ENCODE results near the gene TEC. TPM values are rescaled to one million over a fixed set of nuclear protein-coding genes. Genes with fewer than 3 reads are reported as not detected.

The TEC gene
- total and polyA plus RNA-seq, 9 of the 15 experiments (the other 6 are each of a cell fraction or from before 2014, with no cell fraction given) = 5.3 to 14.7 (median 8.8) TPM

GRCh38 chr4:48270951-48271473 is 1.4 kb upstream of the TEC start:
- intact Hi-C loops (cut with micrococcal nuclease) = no loop called here
- H2AFZ ChIP-seq (ENCODE audit: low read depth, low read length) = peak overlapping the region; percentile 99
- TF ChIP-seq NR2C1 (IDR thresholded peaks at IDR 0.05) = no peak
- no peak for TF ChIP-seq NR2C1 (tag; IDR thresholded peaks at IDR 0.05)
- TF ChIP-seq CBFA2T3 (IDR thresholded peaks at IDR 0.05) = peak; percentile 25; the same call in 1 of the 2 replicates
- TF ChIP-seq, protein P1, sequence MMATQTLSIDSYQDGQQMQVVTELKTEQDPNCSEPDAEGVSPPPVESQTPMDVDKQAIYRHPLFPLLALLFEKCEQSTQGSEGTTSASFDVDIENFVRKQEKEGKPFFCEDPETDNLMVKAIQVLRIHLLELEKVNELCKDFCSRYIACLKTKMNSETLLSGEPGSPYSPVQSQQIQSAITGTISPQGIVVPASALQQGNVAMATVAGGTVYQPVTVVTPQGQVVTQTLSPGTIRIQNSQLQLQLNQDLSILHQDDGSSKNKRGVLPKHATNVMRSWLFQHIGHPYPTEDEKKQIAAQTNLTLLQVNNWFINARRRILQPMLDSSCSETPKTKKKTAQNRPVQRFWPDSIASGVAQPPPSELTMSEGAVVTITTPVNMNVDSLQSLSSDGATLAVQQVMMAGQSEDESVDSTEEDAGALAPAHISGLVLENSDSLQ (IDR thresholded peaks at IDR 0.05) = peak; percentile 48
- TF ChIP-seq HMG20B (CRISPR knock-in tag; IDR thresholded peaks at IDR 0.05) = no peak
- peak; percentile 93 for TF ChIP-seq MAFF (IDR thresholded peaks at IDR 0.05; ENCODE audit: low read length)
- peak; percentile 92 for TF ChIP-seq MAFK (IDR thresholded peaks at IDR 0.05; ENCODE audit: low read length)
- TF ChIP-seq MAFG (tag; conservative IDR thresholded peaks at IDR 0.05) = peak; percentile 94
- peak; percentile 97 for TF ChIP-seq C11orf30 (IDR thresholded peaks at IDR 0.05; ENCODE audit: low read depth)
- peak; percentile 99 for TF ChIP-seq ZNF316 (IDR thresholded peaks at IDR 0.05)
- peak; percentile 15; the same call in 1 of the 2 replicates for TF ChIP-seq MGA (IDR thresholded peaks at IDR 0.05)
- POLR2A ChIA-PET = interaction anchor here (0.6 kb wide), 1 partner anchor 139 kb away, joined by 3 read pairs; no protein-coding TSS in a partner anchor
- peak overlapping the region; percentile 96 for H3K4me2 ChIP-seq (ENCODE audit: insufficient read depth, low read length)
- H3K27me3 ChIP-seq (ENCODE audit: control insufficient read depth in 2 of 2, insufficient read depth in 2 of 2, low read length in 2 of 2) = no peaks in the 10 kb centered on the region
- CTCF ChIA-PET (ENCODE audit: low intra/inter-chr PET ratio) = no interaction called here
- H3K4me1 ChIP-seq (replicated peaks in 1 of 2; ENCODE audit: control insufficient read depth in 2 of 2, insufficient read depth in 2 of 2, low read length in 2 of 2) = peaks cover 17 to 38% of the 10 kb centered on the region in 2 experiments
- DNase-seq (ENCODE audit: extremely low read depth in 1 of 4, low spot score in 3 of 4) (peak in 1 of 4 experiments; percentile 37), FAIRE-seq (no peak), ATAC-seq (no peak)
- no peaks in the 10 kb centered on the region for H3K9me3 ChIP-seq (replicated peaks; ENCODE audit: control insufficient read depth, insufficient read depth, low read depth, low read length)
- peaks cover 45% of the 10 kb centered on the region for H3K79me2 ChIP-seq (ENCODE audit: control insufficient read depth, insufficient read depth, low read length)
- peaks cover 8% of the 10 kb centered on the region; the same call in 2 of the 3 replicates for H3K36me3 ChIP-seq (ENCODE audit: control insufficient read depth, insufficient read depth, low read length)
- WGBS (ENCODE audit: insufficient coverage, low coverage, missing lambda C conversion rate) = 11% methylated on average over 6 of the region's 6 CpGs
- no TSS peak for BruUV-seq (replicated peaks)
- in situ Hi-C loops (cut with MboI) = loop anchor here (10.0 kb wide), 1 partner anchor 126 kb away; no protein-coding TSS in a partner anchor
- H3K4me3 ChIP-seq = no peak overlapping the region; the same call in 1 of the 2 replicates
- H3K9me1 ChIP-seq (ENCODE audit: control insufficient read depth, insufficient read depth, low read length) = no peaks in the 10 kb centered on the region
- peak overlapping the region; percentile 92 for H3K27ac ChIP-seq (ENCODE audit: extremely low read depth, low read depth, low read length)
- H4K20me1 ChIP-seq (replicated peaks; ENCODE audit: control insufficient read depth, insufficient read depth, low read length) = no peaks in the 10 kb centered on the region
- peak overlapping the region in 1 of 2 experiments; percentile 82; a peak in 1 of 4 replicates for H3K9ac ChIP-seq (ENCODE audit: insufficient read depth in 1 of 2, low read depth in 2 of 2, low read length in 2 of 2)

All from K562 (cell line).